ENCODE results near the gene HIBCH. TPM values are rescaled to one million over a fixed set of nuclear protein-coding genes. Genes with fewer than 3 reads are reported as not detected.
A peak's percentile ranks its signal among the peaks of the same experiment; 100 is the strongest.
"Not testable (repeated sequence)": the region's sequence is repeated elsewhere in the genome, so short reads cannot be mapped to it uniquely, and the experiment has no call there.

Gene HIBCH
- total and polyA plus RNA-seq, 2 experiments from 2014 or later = 15.9 to 70.0 TPM

DNA sequence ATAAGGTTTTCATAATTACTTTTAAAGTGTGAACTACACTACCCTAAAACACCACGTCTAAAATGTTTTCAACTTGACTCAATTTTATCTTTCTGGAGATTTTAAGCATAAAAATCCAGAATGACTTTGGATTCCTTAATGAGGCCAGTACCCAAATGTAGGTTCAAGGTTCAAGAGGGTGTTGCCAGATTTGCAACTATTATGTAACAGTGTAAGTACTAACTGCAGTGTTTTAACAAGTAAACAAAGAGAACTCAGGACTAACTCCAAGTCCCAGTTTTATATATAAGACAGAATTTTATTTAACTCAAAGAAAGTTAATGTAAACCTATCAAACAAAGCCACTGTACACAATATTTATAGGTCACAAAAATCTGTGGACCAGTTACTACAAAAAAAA lies 5.7 kb downstream of the HIBCH start:
- Histone ChIP-seq H3K27ac (no peak overlapping the region), H3K4me1 (ENCODE audit: low read depth) (peaks cover 4% of the 10 kb centered on the region), H3K4me3 (no peak overlapping the region), H3K9me3 (ENCODE audit: low read depth) (no peaks in the 10 kb centered on the region), H3K36me3 (no peaks in the 10 kb centered on the region), H3K27me3 (no peaks in the 10 kb centered on the region)
- TF ChIP-seq, protein P1, sequence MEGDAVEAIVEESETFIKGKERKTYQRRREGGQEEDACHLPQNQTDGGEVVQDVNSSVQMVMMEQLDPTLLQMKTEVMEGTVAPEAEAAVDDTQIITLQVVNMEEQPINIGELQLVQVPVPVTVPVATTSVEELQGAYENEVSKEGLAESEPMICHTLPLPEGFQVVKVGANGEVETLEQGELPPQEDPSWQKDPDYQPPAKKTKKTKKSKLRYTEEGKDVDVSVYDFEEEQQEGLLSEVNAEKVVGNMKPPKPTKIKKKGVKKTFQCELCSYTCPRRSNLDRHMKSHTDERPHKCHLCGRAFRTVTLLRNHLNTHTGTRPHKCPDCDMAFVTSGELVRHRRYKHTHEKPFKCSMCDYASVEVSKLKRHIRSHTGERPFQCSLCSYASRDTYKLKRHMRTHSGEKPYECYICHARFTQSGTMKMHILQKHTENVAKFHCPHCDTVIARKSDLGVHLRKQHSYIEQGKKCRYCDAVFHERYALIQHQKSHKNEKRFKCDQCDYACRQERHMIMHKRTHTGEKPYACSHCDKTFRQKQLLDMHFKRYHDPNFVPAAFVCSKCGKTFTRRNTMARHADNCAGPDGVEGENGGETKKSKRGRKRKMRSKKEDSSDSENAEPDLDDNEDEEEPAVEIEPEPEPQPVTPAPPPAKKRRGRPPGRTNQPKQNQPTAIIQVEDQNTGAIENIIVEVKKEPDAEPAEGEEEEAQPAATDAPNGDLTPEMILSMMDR (IDR thresholded peaks at IDR 0.05; ENCODE audit: low read depth, low read length) = no peak
- DNase-seq (ENCODE audit: low read depth in 1 of 2, low spot score in 1 of 2) = no peak

DNA sequence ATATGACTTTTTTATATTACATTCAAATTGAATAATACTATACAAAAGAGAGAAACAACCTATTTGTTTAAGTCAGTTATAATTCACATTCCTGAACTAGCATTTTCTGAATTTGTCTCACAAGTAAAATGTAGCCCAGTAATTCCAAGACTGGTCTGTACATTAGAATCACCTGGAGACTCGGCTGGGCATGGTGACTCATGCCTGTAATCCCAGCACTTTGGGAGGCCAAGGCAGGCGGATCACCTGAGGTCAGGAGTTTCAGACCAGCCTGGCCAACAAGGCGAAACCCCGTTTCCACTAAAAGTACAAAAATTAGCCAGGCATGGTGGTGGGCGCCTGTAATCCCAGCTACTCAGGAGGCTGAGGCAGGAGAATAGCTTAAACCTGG lies 7.0 kb downstream of the HIBCH start:
- not testable (repeated sequence) for H3K27me3 ChIP-seq; DNase-seq (ENCODE audit: low read depth in 1 of 2, low spot score in 1 of 2); H3K4me1 ChIP-seq (ENCODE audit: low read depth)

DNA sequence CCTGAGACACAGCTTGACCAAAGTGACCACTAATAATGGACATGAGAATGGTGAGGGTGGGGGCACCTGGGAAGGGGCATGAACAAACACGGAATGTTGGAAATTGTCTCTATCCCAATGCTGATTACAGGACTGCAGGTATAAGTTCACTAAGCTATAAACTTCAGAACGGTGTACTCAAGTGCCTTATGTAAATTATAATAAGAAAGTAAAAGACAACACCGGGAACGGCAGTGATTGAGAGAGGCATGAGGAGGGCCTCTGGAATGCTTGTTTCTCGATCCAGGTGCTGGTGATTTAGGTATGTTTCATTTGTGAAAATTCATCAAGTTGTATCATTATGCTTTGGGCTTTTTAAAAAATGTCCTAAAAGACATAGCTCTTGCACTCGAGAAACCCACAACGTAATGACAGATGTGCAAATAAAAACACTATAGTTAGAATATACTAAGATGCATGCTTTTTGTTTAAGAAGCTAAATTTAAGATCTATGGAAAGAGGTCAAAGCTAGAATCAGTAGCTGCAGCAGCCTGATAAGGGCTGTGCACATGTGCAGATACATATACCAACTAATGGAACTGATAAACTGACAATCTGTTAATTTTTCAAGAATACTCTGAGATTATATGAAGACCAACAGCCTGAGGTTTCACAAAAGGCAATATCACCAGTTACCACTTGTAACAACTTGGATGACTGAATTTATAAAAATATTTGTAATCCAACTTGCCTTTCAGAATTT lies 7.6 kb downstream of the HIBCH start:
- DNase-seq (ENCODE audit: low read depth in 1 of 2, low spot score in 1 of 2) = no peak
- Histone ChIP-seq H3K27me3 (no peaks in the 10 kb centered on the region), H3K27ac (no peak overlapping the region), H3K4me1 (ENCODE audit: low read depth) (no peaks in the 10 kb centered on the region), H3K9me3 (ENCODE audit: low read depth) (no peaks in the 10 kb centered on the region), H3K4me3 (no peak overlapping the region), H3K36me3 (no peaks in the 10 kb centered on the region)
- TF ChIP-seq, protein P1 (IDR thresholded peaks at IDR 0.05; ENCODE audit: low read depth, low read length) = no peak

More for the DNA sequence above, 7.0 kb downstream of the HIBCH start:
- H3K9me3 ChIP-seq (ENCODE audit: low read depth); H3K36me3 ChIP-seq; H3K27ac ChIP-seq; H3K4me3 ChIP-seq: not testable (repeated sequence)

DNA sequence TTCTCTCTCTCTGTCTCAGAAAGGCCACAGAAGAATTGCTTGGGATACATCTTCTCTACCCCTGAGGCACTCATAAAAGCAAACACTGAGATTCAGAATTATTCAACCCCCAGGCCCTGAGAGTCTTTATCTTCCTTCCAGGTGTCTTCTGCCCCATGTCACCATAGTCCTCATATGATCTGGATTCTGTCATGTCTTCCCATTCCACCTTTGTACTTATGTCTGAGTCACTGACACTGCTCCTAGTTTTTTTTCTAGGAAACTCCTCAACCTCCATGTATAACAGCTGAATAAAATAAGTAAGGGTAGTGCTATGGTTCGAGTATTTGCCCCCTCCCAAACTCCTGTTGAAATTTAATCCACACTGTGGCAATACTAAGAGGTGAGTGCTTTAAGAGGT lies 11.6 kb downstream of the HIBCH start:
- Histone ChIP-seq H3K36me3 (no peaks in the 10 kb centered on the region), H3K4me1 (ENCODE audit: low read depth) (no peaks in the 10 kb centered on the region), H3K27ac (no peak overlapping the region), H3K4me3 (no peak overlapping the region), H3K9me3 (ENCODE audit: low read depth) (no peaks in the 10 kb centered on the region), H3K27me3 (no peaks in the 10 kb centered on the region)
- DNase-seq (ENCODE audit: low read depth in 1 of 2, low spot score in 1 of 2) = no peak
- TF ChIP-seq, protein P1 (IDR thresholded peaks at IDR 0.05; ENCODE audit: low read depth, low read length) = no peak

DNA sequence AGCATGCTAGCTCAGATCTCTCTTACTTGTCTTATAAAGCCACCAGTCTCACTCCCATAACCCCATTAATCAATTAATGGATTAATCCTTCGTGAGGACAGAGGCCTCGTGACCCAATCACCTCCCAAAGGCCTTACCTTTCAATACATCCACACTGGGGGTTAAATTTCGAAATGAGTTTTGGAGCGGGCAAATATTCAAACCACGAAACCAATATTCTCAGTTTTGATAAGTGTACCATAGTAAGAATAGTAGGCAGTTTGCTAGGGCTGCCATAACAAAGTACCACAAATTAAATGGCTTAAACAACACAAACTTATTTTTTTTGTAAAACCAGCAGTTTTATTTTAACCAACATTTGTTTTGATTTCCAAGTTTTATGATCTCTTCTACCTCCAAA lies 15.2 kb downstream of the HIBCH start:
- Histone ChIP-seq H3K9me3 (ENCODE audit: low read depth) (no peaks in the 10 kb centered on the region), H3K27me3 (no peaks in the 10 kb centered on the region)
- TF ChIP-seq, protein P1 (IDR thresholded peaks at IDR 0.05; ENCODE audit: low read depth, low read length) = no peak

DNA sequence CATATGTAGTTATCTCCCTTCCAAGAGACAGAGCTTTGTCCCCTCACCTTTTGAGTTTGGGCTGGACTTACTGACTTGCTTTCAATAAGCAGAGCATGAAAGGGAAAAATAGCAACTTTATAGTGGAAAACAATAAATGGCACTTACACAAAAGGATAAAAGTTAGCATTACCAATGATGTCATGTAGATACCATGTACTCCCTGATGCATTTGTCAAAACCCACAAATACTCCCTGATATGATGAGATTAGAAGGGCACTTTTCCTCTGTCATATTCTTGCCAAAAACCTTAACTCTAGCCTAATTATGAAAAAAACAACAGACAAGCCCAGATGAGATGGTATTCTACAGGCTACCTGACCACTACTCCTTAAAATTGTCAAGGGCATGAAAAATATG lies 16.0 kb downstream of the HIBCH start:
- DNase-seq (ENCODE audit: low read depth in 1 of 2, low spot score in 1 of 2) = peak in 1 of 2 donors; percentile 35

More for the DNA sequence above, 15.2 kb downstream of the HIBCH start:
- DNase-seq (ENCODE audit: low read depth in 1 of 2, low spot score in 1 of 2) = no peak
- no peak overlapping the region for H3K27ac ChIP-seq
- H3K4me1 ChIP-seq (ENCODE audit: low read depth) = no peaks in the 10 kb centered on the region
- no peaks in the 10 kb centered on the region for H3K36me3 ChIP-seq
- no peak overlapping the region for H3K4me3 ChIP-seq

More for the DNA sequence above, 16.0 kb downstream of the HIBCH start:
- Histone ChIP-seq H3K9me3 (ENCODE audit: low read depth) (no peaks in the 10 kb centered on the region), H3K27me3 (no peaks in the 10 kb centered on the region), H3K4me1 (ENCODE audit: low read depth) (no peaks in the 10 kb centered on the region), H3K36me3 (no peaks in the 10 kb centered on the region), H3K4me3 (no peak overlapping the region), H3K27ac (no peak overlapping the region)
- TF ChIP-seq, protein P1 (IDR thresholded peaks at IDR 0.05; ENCODE audit: low read depth, low read length) = no peak

Data from cardiac muscle cell (in vitro differentiated cells and primary cell).